ENCODE results near the gene RUNX3.

GRCh38 chr1:24903011-24903461, 27.0 kb downstream of the RUNX3 start:
- TF ChIP-seq, protein P1, sequence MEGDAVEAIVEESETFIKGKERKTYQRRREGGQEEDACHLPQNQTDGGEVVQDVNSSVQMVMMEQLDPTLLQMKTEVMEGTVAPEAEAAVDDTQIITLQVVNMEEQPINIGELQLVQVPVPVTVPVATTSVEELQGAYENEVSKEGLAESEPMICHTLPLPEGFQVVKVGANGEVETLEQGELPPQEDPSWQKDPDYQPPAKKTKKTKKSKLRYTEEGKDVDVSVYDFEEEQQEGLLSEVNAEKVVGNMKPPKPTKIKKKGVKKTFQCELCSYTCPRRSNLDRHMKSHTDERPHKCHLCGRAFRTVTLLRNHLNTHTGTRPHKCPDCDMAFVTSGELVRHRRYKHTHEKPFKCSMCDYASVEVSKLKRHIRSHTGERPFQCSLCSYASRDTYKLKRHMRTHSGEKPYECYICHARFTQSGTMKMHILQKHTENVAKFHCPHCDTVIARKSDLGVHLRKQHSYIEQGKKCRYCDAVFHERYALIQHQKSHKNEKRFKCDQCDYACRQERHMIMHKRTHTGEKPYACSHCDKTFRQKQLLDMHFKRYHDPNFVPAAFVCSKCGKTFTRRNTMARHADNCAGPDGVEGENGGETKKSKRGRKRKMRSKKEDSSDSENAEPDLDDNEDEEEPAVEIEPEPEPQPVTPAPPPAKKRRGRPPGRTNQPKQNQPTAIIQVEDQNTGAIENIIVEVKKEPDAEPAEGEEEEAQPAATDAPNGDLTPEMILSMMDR (IDR thresholded peaks at IDR 0.05) = no peak
- TF ChIP-seq POLR2A (IDR thresholded peaks at IDR 0.05) = no peak

Data from thyroid gland (tissue), 4 donors.